Liver (tissue), 9 donors: ENCODE results near the gene SH3PXD2B. TPM values are rescaled to one million over a fixed set of nuclear protein-coding genes. Genes with fewer than 3 reads are reported as not detected.

ENCODE experiments used
- DNase-seq: peaks from one replicate; pipeline ENCODE4 v3.0.0-alpha.2; 2017; ENCODE audit warnings: low spot score
- H3K27ac ChIP-seq, 2 donors: one replicate each; pipeline ENCODE4 v1.7.0; 2013; ENCODE audit warnings: inconsistent platforms in 2 of 2, low read length in 2 of 2, control low read depth in 1 of 2, low read depth in 1 of 2, mild to moderate bottlenecking in 1 of 2
- H3K27me3 ChIP-seq, 4 donors: one replicate each; pipeline versions ENCODE4 v1.6.1 to v1.7.0; 2013; ENCODE audit warnings: low read length in 3 of 4, inconsistent platforms in 1 of 4, mild to moderate bottlenecking in 1 of 4, moderate library complexity in 1 of 4; ENCODE audit not compliant: control insufficient read depth in 4 of 4, insufficient read depth in 4 of 4
- H3K36me3 ChIP-seq, 4 donors: one replicate each; pipeline versions ENCODE4 v1.6.1 to v1.7.0; 2013; ENCODE audit warnings: low read length in 3 of 4, mild to moderate bottlenecking in 3 of 4, low read depth in 1 of 4, moderate library complexity in 1 of 4; ENCODE audit not compliant: control insufficient read depth in 4 of 4, insufficient read depth in 3 of 4
- H3K4me1 ChIP-seq, 4 donors: one replicate each; pipeline versions ENCODE4 v1.6.1 to v1.7.0; 2013; ENCODE audit warnings: low read length in 3 of 4, mild to moderate bottlenecking in 3 of 4, moderate library complexity in 1 of 4; ENCODE audit not compliant: control insufficient read depth in 4 of 4, insufficient read depth in 4 of 4
- H3K4me3 ChIP-seq, 3 donors: one replicate each; pipeline versions ENCODE4 v1.6.1 to v1.7.0; 2013; ENCODE audit warnings: low read length in 3 of 3, control low read depth in 1 of 3, low read depth in 1 of 3, mild to moderate bottlenecking in 1 of 3
- H3K9ac ChIP-seq, 2 donors: one replicate each; pipeline ENCODE4 v1.7.0; 2013; ENCODE audit warnings: low read length in 2 of 2, mild to moderate bottlenecking in 2 of 2, moderate library complexity in 2 of 2, control low read depth in 1 of 2, low read depth in 1 of 2
- H3K9me3 ChIP-seq, 4 donors: one replicate each; pipeline versions ENCODE4 v1.6.1 to v1.7.0; 2013; ENCODE audit warnings: low read length in 3 of 4; ENCODE audit not compliant: control insufficient read depth in 4 of 4
- EGR1 ChIP-seq, 2 donors: IDR thresholded peaks; 2 replicates each; pipeline ENCODE4 v1.6.1; 2016 to 2018; ENCODE audit warnings: antibody characterized with exemption in 2 of 2, low read depth in 2 of 2
- FOXA1 ChIP-seq: IDR thresholded peaks from 2 replicates; pipeline ENCODE4 v1.6.1; 2016; ENCODE audit warnings: antibody characterized with exemption
- FOXA2 ChIP-seq: IDR thresholded peaks from 2 replicates; pipeline ENCODE4 v1.6.1; 2016; ENCODE audit warnings: antibody characterized with exemption
- GABPA ChIP-seq, 2 donors: IDR thresholded peaks in 1 of 2; conservative IDR thresholded peaks in 1 of 2; 2 replicates each; pipeline ENCODE4 v1.6.1; 2016; ENCODE audit warnings: antibody characterized with exemption in 2 of 2, mild to moderate bottlenecking in 1 of 2, moderate library complexity in 1 of 2
- HNF4A ChIP-seq, 2 donors: conservative IDR thresholded peaks; 2 replicates each; pipeline ENCODE4 v1.6.1; 2016; ENCODE audit warnings: antibody characterized with exemption in 2 of 2, mild to moderate bottlenecking in 2 of 2
- HNF4G ChIP-seq: IDR thresholded peaks from 2 replicates; pipeline ENCODE4 v1.6.1; 2016; ENCODE audit warnings: antibody characterized with exemption
- JUND ChIP-seq, 2 donors: IDR thresholded peaks; 2 replicates each; pipeline ENCODE4 v1.6.1; 2016; ENCODE audit warnings: antibody characterized with exemption in 2 of 2
- MAX ChIP-seq: IDR thresholded peaks from 2 replicates; pipeline ENCODE4 v1.6.1; 2016; ENCODE audit warnings: antibody characterized with exemption
- NR2F2 ChIP-seq: IDR thresholded peaks from 2 replicates; pipeline ENCODE4 v1.6.1; 2016; ENCODE audit warnings: antibody characterized with exemption
- RAD21 ChIP-seq, 2 donors: IDR thresholded peaks; 2 replicates each; pipeline ENCODE4 v1.6.1; 2016; ENCODE audit warnings: antibody characterized with exemption in 2 of 2, mild to moderate bottlenecking in 2 of 2
- RXRA ChIP-seq, 2 donors: IDR thresholded peaks; 2 replicates each; pipeline ENCODE4 v1.6.1; 2017 to 2018; ENCODE audit warnings: antibody characterized with exemption in 2 of 2, mild to moderate bottlenecking in 1 of 2
- SP1 ChIP-seq: IDR thresholded peaks from 2 replicates; pipeline ENCODE4 v1.6.1; 2018; ENCODE audit warnings: antibody characterized with exemption, mild to moderate bottlenecking
- TAF1 ChIP-seq: conservative IDR thresholded peaks from 2 replicates; pipeline ENCODE4 v1.6.1; 2016; ENCODE audit warnings: antibody characterized with exemption, mild to moderate bottlenecking
- YY1 ChIP-seq: IDR thresholded peaks from 2 replicates; pipeline ENCODE4 v1.6.1; 2016; ENCODE audit warnings: antibody characterized with exemption, mild to moderate bottlenecking
- ZBTB33 ChIP-seq: IDR thresholded peaks from 2 replicates; pipeline ENCODE4 v1.6.1; 2016; ENCODE audit warnings: antibody characterized with exemption
- WGBS: extraction: QIAGEN DNeasy Blood & Tissue Kit; methylation state at CpG from one replicate; pipeline ENCODE4 v1.1.7; 2013; 5-methylcytosine and 5-hydroxymethylcytosine counted together
- polyA plus RNA-seq, 2 donors: library from polyadenylated mRNA; stranded (reverse) in 1 of 2; unstranded in 1 of 2; fragments of 200-250 nt in 1 of 2; fragments of >200 nt in 1 of 2; fragmentation: Nextera tagmentation in 1 of 2; extraction: Ambion mirVana in 1 of 2; gene quantifications; one replicate each; pipeline versions ENCODE4 v1.2.1 to v1.2.3, GENCODE V29; 2013 to 2015
- total RNA-seq, 2 donors: library from RNA; depleted of rRNA; stranded (reverse); fragments of >200 nt; gene quantifications; one replicate each; pipeline ENCODE4 v1.2.3, GENCODE V29; 2014
- TF ChIP-seq, protein P1 (sequence below): IDR thresholded peaks from 2 replicates; pipeline ENCODE4 v1.6.1; 2016; ENCODE audit warnings: antibody characterized with exemption
- TF ChIP-seq, protein P2 (sequence below): IDR thresholded peaks from 2 replicates; pipeline ENCODE4 v1.6.1; 2016; ENCODE audit warnings: antibody characterized with exemption, mild to moderate bottlenecking
- TF ChIP-seq, protein P3 (sequence below): fragments of 150-350 bp; IDR thresholded peaks from 2 replicates; pipeline ENCODE4 v1.5.1; 2017; ENCODE audit warnings: improper control_type of control experiment, low read depth, low read length; ENCODE audit not compliant: missing input control
- donor health status: healthy.
- donor health status: healthy.
- donor health status: healthy.
- donor health status: healthy.
- donor health status: healthy.

SH3PXD2B gene
- total and polyA plus RNA-seq, 4 donors: 1.1 to 3.3 (median 2.2) TPM

DNA sequence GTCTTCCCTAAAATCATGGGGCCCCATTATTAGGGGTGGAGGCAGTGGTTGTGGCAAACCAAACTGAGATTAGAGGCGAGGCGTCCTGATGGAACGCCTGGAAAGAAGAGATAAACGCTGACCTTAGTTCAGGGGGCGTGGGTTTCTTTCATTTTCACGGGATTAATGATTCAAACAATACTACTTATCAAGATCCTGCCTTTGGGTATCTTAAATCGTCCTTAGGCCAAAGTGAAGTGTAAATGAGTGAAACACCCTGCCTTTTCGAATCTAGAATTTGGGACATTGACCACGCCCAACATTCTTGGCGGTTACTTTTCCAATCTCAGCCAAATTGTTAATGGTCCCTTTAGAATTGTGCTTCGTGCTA is 169.7 kb downstream of the SH3PXD2B start:
- DNase-seq: no peak
- Histone ChIP-seq H3K9ac (peak overlapping the region in 1 of 2 donors; percentile 65), H3K4me1 (peaks cover 1 to 20% (median 14%) of the 10 kb centered on the region in 4 donors), H3K27ac (peak overlapping the region; percentile 60 to 62), H3K4me3 (peak overlapping the region; percentile 76 to 93 (median 91)), H3K9me3 (no peaks in the 10 kb centered on the region), H3K36me3 (no peaks in the 10 kb centered on the region), H3K27me3 (no peaks in the 10 kb centered on the region)
- 8% methylated on average over 11 of the region's 11 CpGs for WGBS
- TF ChIP-seq FOXA2 (no peak), GABPA (IDR thresholded peaks at IDR 0.05 in 1 of 2, conservative IDR thresholded peaks at IDR 0.05 in 1 of 2) (no peak), SP1 (no peak), RXRA (IDR thresholded peaks at IDR 0.05) (no peak), ZBTB33 (no peak), RAD21 (IDR thresholded peaks at IDR 0.05) (no peak), YY1 (no peak), MAX (no peak), EGR1 (IDR thresholded peaks at IDR 0.05; ENCODE audit: low read depth in 2 of 2) (no peak), HNF4A (conservative IDR thresholded peaks at IDR 0.05) (no peak), NR2F2 (no peak), JUND (IDR thresholded peaks at IDR 0.05) (no peak), TAF1 (no peak), FOXA1 (no peak), HNF4G (no peak)
- TF ChIP-seq, protein P1, sequence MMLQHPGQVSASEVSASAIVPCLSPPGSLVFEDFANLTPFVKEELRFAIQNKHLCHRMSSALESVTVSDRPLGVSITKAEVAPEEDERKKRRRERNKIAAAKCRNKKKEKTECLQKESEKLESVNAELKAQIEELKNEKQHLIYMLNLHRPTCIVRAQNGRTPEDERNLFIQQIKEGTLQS: no peak
- TF ChIP-seq, protein P2, sequence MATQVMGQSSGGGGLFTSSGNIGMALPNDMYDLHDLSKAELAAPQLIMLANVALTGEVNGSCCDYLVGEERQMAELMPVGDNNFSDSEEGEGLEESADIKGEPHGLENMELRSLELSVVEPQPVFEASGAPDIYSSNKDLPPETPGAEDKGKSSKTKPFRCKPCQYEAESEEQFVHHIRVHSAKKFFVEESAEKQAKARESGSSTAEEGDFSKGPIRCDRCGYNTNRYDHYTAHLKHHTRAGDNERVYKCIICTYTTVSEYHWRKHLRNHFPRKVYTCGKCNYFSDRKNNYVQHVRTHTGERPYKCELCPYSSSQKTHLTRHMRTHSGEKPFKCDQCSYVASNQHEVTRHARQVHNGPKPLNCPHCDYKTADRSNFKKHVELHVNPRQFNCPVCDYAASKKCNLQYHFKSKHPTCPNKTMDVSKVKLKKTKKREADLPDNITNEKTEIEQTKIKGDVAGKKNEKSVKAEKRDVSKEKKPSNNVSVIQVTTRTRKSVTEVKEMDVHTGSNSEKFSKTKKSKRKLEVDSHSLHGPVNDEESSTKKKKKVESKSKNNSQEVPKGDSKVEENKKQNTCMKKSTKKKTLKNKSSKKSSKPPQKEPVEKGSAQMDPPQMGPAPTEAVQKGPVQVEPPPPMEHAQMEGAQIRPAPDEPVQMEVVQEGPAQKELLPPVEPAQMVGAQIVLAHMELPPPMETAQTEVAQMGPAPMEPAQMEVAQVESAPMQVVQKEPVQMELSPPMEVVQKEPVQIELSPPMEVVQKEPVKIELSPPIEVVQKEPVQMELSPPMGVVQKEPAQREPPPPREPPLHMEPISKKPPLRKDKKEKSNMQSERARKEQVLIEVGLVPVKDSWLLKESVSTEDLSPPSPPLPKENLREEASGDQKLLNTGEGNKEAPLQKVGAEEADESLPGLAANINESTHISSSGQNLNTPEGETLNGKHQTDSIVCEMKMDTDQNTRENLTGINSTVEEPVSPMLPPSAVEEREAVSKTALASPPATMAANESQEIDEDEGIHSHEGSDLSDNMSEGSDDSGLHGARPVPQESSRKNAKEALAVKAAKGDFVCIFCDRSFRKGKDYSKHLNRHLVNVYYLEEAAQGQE: no peak
- TF ChIP-seq, protein P3, sequence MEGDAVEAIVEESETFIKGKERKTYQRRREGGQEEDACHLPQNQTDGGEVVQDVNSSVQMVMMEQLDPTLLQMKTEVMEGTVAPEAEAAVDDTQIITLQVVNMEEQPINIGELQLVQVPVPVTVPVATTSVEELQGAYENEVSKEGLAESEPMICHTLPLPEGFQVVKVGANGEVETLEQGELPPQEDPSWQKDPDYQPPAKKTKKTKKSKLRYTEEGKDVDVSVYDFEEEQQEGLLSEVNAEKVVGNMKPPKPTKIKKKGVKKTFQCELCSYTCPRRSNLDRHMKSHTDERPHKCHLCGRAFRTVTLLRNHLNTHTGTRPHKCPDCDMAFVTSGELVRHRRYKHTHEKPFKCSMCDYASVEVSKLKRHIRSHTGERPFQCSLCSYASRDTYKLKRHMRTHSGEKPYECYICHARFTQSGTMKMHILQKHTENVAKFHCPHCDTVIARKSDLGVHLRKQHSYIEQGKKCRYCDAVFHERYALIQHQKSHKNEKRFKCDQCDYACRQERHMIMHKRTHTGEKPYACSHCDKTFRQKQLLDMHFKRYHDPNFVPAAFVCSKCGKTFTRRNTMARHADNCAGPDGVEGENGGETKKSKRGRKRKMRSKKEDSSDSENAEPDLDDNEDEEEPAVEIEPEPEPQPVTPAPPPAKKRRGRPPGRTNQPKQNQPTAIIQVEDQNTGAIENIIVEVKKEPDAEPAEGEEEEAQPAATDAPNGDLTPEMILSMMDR: no peak
